Measurements from ENCODE around the gene NFATC1.

- TF ChIP-seq, protein P1, sequence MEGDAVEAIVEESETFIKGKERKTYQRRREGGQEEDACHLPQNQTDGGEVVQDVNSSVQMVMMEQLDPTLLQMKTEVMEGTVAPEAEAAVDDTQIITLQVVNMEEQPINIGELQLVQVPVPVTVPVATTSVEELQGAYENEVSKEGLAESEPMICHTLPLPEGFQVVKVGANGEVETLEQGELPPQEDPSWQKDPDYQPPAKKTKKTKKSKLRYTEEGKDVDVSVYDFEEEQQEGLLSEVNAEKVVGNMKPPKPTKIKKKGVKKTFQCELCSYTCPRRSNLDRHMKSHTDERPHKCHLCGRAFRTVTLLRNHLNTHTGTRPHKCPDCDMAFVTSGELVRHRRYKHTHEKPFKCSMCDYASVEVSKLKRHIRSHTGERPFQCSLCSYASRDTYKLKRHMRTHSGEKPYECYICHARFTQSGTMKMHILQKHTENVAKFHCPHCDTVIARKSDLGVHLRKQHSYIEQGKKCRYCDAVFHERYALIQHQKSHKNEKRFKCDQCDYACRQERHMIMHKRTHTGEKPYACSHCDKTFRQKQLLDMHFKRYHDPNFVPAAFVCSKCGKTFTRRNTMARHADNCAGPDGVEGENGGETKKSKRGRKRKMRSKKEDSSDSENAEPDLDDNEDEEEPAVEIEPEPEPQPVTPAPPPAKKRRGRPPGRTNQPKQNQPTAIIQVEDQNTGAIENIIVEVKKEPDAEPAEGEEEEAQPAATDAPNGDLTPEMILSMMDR (IDR thresholded peaks at IDR 0.05): no peak
- TF ChIP-seq POLR2A (IDR thresholded peaks at IDR 0.05): no peak
These were observed 29.8 kb downstream of the NFATC1 start for GRCh38 chr18:79425569-79425886.
